MM.1S (cell line): Measurements from ENCODE around the gene ZNF136.
A peak's percentile ranks its signal among the peaks of the same experiment; 100 is the strongest.

Source experiments
- DNase-seq: peaks from one replicate; pipeline ENCODE4 v3.0.0-alpha.2; 2015
- H2AFZ ChIP-seq: fragments of 300-600 bp; sonication (generic); 2 replicates; pipeline ENCODE4 v1.6.0; 2016; ENCODE audit warnings: antibody characterized with exemption, low read length
- H3F3A ChIP-seq: fragments of 300-600 bp; sonication (generic); 2 replicates; pipeline ENCODE4 v1.6.1; 2016; ENCODE audit warnings: mild to moderate bottlenecking, antibody characterized with exemption, low read length, moderate library complexity, mixed read lengths; ENCODE audit not compliant: insufficient read depth
- H3K27ac ChIP-seq: fragments of 300-600 bp; sonication (generic); 2 replicates; pipeline ENCODE4 v1.5.1; 2016; ENCODE audit warnings: mild to moderate bottlenecking, low read length
- H3K27me3 ChIP-seq: fragments of 300-600 bp; sonication (generic); replicated peaks from 2 replicates; pipeline ENCODE4 v1.6.0; 2016; ENCODE audit warnings: low read length; ENCODE audit not compliant: insufficient read depth
- H3K36me3 ChIP-seq: fragments of 300-600 bp; sonication (generic); replicated peaks from 2 replicates; pipeline ENCODE4 v1.6.1; 2016; ENCODE audit warnings: mild to moderate bottlenecking, low read length, mixed read lengths; ENCODE audit not compliant: insufficient read depth
- H3K4me1 ChIP-seq: fragments of 300-600 bp; sonication (generic); 2 replicates; pipeline ENCODE4 v1.6.1; 2016; ENCODE audit warnings: low read length, mixed read lengths
- H3K4me2 ChIP-seq: fragments of 300-600 bp; sonication (generic); 2 replicates; pipeline ENCODE4 v1.6.0; 2016; ENCODE audit warnings: low read depth, low read length
- H3K4me3 ChIP-seq: fragments of 300-600 bp; sonication (generic); 2 replicates; pipeline ENCODE4 v1.5.1; 2016; ENCODE audit warnings: low read length, mixed read lengths
- H3K79me2 ChIP-seq: fragments of 300-600 bp; sonication (generic); 2 replicates; pipeline ENCODE4 v1.6.1; 2016; ENCODE audit warnings: mixed run types, low read length, mixed read lengths
- H3K9ac ChIP-seq: fragments of 300-600 bp; sonication (generic); 2 replicates; pipeline ENCODE4 v1.6.1; 2016; ENCODE audit warnings: low read length, mixed read lengths
- H3K9me2 ChIP-seq: fragments of 300-600 bp; sonication (generic); replicated peaks from 2 replicates; pipeline ENCODE4 v1.6.1; 2016; ENCODE audit warnings: mild to moderate bottlenecking, low read length, mixed read lengths; ENCODE audit not compliant: insufficient read depth
- H3K9me3 ChIP-seq: fragments of 300-600 bp; sonication (generic); replicated peaks from 2 replicates; pipeline ENCODE4 v1.6.1; 2016; ENCODE audit warnings: mild to moderate bottlenecking, low read length, mixed read lengths; ENCODE audit not compliant: insufficient read depth
- H4K20me1 ChIP-seq: fragments of 300-600 bp; sonication (generic); 2 replicates; pipeline ENCODE4 v1.6.1; 2016; ENCODE audit warnings: mild to moderate bottlenecking, low read length, moderate library complexity, mixed read lengths; ENCODE audit not compliant: insufficient read depth
- EZH2 ChIP-seq: fragments of 300-600 bp; sonication (generic); optimal IDR thresholded peaks from 2 replicates; pipeline ENCODE3; 2017; ENCODE audit warnings: low read depth, mild to moderate bottlenecking, antibody characterized with exemption, low read length, mixed read lengths
- EZH2phosphoT487 ChIP-seq: fragments of 300-600 bp; sonication (generic); IDR thresholded peaks from 2 replicates; pipeline ENCODE4 v1.6.1; 2018; ENCODE audit warnings: antibody characterized with exemption, low read length
- TF ChIP-seq, protein P1 (sequence below): fragments of 300-600 bp; sonication (generic); IDR thresholded peaks from 2 replicates; pipeline ENCODE4 v1.5.1; 2016; ENCODE audit warnings: antibody characterized with exemption, low read length, mixed read lengths

ZNF136 gene

DNA sequence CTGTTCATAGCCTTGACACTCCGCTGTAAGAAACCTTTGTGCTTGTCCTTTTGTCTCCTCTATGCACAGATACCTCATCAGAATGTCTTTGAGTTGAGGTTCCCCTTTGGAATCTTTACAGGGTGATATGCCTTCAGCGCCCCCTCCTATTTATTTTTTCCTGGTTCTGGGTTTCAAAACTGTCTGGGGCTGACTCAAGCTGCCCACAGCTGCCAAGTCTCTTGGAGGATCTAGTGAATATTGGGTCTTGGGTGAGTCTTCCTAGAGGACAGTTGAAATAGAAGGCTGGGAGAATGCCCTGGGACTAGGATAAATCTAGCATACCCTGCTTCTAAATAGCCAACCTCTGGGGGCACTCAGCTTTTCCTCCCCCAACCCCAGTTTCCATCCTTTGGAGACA, 930 bp downstream of the ZNF136 start:
- H3K4me1 ChIP-seq = no peaks in the 10 kb centered on the region
- no peak overlapping the region for H3K27ac ChIP-seq
- H2AFZ ChIP-seq = no peak overlapping the region; the same call in 1 of the 2 replicates
- H3K4me3 ChIP-seq = peak overlapping the region; percentile 89
- H3K9me2 ChIP-seq = no peaks in the 10 kb centered on the region
- H3K4me2 ChIP-seq = peak overlapping the region; percentile 67
- no peaks in the 10 kb centered on the region for H3K9me3 ChIP-seq
- H3K9ac ChIP-seq = peak overlapping the region; percentile 91; the same call in 1 of the 2 replicates
- peaks cover 60% of the 10 kb centered on the region for H3K79me2 ChIP-seq
- H3K36me3 ChIP-seq = no peaks in the 10 kb centered on the region
- no peaks in the 10 kb centered on the region for H3K27me3 ChIP-seq
- H4K20me1 ChIP-seq = no peaks in the 10 kb centered on the region
- TF ChIP-seq EZH2phosphoT487 (no peak), EZH2 (no peak)
- TF ChIP-seq, protein P1, sequence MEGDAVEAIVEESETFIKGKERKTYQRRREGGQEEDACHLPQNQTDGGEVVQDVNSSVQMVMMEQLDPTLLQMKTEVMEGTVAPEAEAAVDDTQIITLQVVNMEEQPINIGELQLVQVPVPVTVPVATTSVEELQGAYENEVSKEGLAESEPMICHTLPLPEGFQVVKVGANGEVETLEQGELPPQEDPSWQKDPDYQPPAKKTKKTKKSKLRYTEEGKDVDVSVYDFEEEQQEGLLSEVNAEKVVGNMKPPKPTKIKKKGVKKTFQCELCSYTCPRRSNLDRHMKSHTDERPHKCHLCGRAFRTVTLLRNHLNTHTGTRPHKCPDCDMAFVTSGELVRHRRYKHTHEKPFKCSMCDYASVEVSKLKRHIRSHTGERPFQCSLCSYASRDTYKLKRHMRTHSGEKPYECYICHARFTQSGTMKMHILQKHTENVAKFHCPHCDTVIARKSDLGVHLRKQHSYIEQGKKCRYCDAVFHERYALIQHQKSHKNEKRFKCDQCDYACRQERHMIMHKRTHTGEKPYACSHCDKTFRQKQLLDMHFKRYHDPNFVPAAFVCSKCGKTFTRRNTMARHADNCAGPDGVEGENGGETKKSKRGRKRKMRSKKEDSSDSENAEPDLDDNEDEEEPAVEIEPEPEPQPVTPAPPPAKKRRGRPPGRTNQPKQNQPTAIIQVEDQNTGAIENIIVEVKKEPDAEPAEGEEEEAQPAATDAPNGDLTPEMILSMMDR = no peak
- DNase-seq = no peak
- no peaks in the 10 kb centered on the region for H3F3A ChIP-seq

DNA sequence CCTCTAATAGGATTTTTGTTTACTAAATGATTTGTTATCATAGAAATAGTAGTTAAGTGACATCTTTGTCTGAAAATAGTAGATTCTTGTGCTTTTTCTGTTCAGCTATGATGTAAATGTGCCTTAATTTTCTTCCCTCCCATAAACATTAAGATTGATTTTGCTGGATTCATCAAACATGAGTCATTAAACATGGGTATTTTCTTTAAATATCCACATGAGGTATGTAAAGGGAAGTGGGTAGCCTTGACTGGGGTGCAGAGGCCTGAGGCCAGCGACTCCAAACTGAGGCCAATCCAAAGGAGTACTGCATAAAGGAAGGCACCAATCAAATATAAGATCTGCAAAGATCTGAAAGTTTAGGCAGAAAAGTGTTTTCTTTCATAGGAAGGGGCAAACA, 3.7 kb downstream of the ZNF136 start:
- no peak overlapping the region for H3K4me3 ChIP-seq
- H3K36me3 ChIP-seq = peaks cover 2% of the 10 kb centered on the region; the same call in 1 of the 2 replicates
- no peaks in the 10 kb centered on the region for H3F3A ChIP-seq
- H3K9ac ChIP-seq = no peak overlapping the region
- no peaks in the 10 kb centered on the region for H4K20me1 ChIP-seq
- H3K27me3 ChIP-seq = no peaks in the 10 kb centered on the region
- no peaks in the 10 kb centered on the region for H3K4me1 ChIP-seq
- no peak overlapping the region for H2AFZ ChIP-seq
- H3K9me3 ChIP-seq = no peaks in the 10 kb centered on the region
- peaks cover 76% of the 10 kb centered on the region for H3K79me2 ChIP-seq
- no peak for DNase-seq
- H3K9me2 ChIP-seq = no peaks in the 10 kb centered on the region
- H3K27ac ChIP-seq = no peak overlapping the region
- no peak for TF ChIP-seq EZH2phosphoT487
- no peak for TF ChIP-seq EZH2
- TF ChIP-seq, protein P1 = no peak
- H3K4me2 ChIP-seq = no peak overlapping the region

DNA sequence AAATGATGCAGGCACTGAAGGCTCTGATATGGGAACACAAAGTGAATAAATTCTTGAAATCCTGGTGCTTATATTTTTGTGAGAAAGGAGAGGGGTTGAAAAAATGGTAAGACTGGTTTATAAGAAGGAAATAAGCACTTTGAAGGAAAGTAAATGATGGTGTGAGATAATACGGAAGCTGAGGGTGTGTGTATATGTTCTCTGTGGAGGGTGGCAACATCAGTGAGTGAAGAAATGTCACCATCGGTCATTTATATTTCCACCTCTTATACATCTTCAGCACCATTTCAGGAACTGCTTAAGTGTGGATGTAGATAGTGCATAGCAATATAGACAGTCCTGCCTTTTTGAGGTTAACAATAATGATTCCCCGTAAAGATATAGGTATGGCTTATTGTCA, 17.5 kb downstream of the ZNF136 start:
- no peak overlapping the region for H3K4me3 ChIP-seq
- no peak overlapping the region for H3K4me2 ChIP-seq
- no peak overlapping the region for H2AFZ ChIP-seq
- peaks cover 4% of the 10 kb centered on the region for H3K36me3 ChIP-seq
- H3K9ac ChIP-seq = no peak overlapping the region
- no peaks in the 10 kb centered on the region for H3F3A ChIP-seq
- no peaks in the 10 kb centered on the region for H3K9me3 ChIP-seq
- H3K4me1 ChIP-seq = no peaks in the 10 kb centered on the region
- no peak overlapping the region for H3K27ac ChIP-seq
- no peaks in the 10 kb centered on the region for H4K20me1 ChIP-seq
- peaks cover 87% of the 10 kb centered on the region for H3K79me2 ChIP-seq
- no peaks in the 10 kb centered on the region for H3K9me2 ChIP-seq
- DNase-seq = no peak
- TF ChIP-seq, protein P1 = no peak
- TF ChIP-seq EZH2phosphoT487 (no peak), EZH2 (no peak)
- H3K27me3 ChIP-seq = no peaks in the 10 kb centered on the region
